ENCODE data around the gene FAM89B.
A peak's percentile ranks its signal among the peaks of the same experiment; 100 is the strongest.

GRCh38 chr11:65538915-65539743, 33.2 kb upstream of the FAM89B start:
- TF ChIP-seq CTCF (IDR thresholded peaks at IDR 0.05) = peak in 1 of 3 experiments; percentile 10
- no peak for TF ChIP-seq POLR2A (IDR thresholded peaks at IDR 0.05)
